HepG2 (cell line): ENCODE results near the gene BPIFB2. TPM values are rescaled to one million over a fixed set of nuclear protein-coding genes. Genes with fewer than 3 reads are reported as not detected.

Source experiments
- BRF2 ChIP-seq: sonication (generic); formaldehyde crosslinking; IDR thresholded peaks from 2 replicates; pipeline ENCODE4 v1.8.1; 2022; ENCODE audit warnings: mild to moderate bottlenecking, missing genetic modification reagents
- CAMTA2 ChIP-seq: sonication (generic); formaldehyde crosslinking; IDR thresholded peaks from 2 replicates; pipeline ENCODE4 v1.4.0; 2020; ENCODE audit warnings: mild to moderate bottlenecking, missing genetic modification reagents, borderline replicate concordance
- CBX5 ChIP-seq: sonication (generic); formaldehyde crosslinking; IDR thresholded peaks from 2 replicates; pipeline ENCODE4 v1.4.0; 2020; ENCODE audit warnings: missing genetic modification reagents, borderline replicate concordance
- CCAR2 ChIP-seq: fragments of 200-400 bp; formaldehyde crosslinking; optimal IDR thresholded peaks from 2 replicates; pipeline ENCODE3; 2018; ENCODE audit warnings: low read depth, mild to moderate bottlenecking, low read length, moderate library complexity
- DMAP1 ChIP-seq: IDR thresholded peaks from 2 replicates; pipeline ENCODE4 v1.6.1; 2016
- JUND ChIP-seq: sonication (generic); formaldehyde crosslinking; IDR thresholded peaks from 2 replicates; pipeline ENCODE4 v1.8.0; 2022; ENCODE audit warnings: mild to moderate bottlenecking, missing genetic modification reagents
- KMT2A ChIP-seq: sonication (generic); formaldehyde crosslinking; IDR thresholded peaks from 2 replicates; pipeline ENCODE4 v1.4.0; 2020; ENCODE audit warnings: missing genetic modification reagents
- LBX2 ChIP-seq: sonication (generic); formaldehyde crosslinking; IDR thresholded peaks from 2 replicates; pipeline ENCODE4 v1.5.0; 2020; ENCODE audit warnings: missing genetic modification reagents, mild to moderate bottlenecking, borderline replicate concordance
- MLX ChIP-seq: IDR thresholded peaks from 2 replicates; pipeline ENCODE4 v1.6.1; 2016
- PAX8 ChIP-seq: sonication (generic); formaldehyde crosslinking; IDR thresholded peaks from 2 replicates; pipeline ENCODE4 v1.8.0; 2022; ENCODE audit warnings: mild to moderate bottlenecking, missing genetic modification reagents, borderline replicate concordance
- SKI ChIP-seq: fragments of 450-650 bp; IDR thresholded peaks from one replicate; pipeline ENCODE4 v1.6.1; 2018; ENCODE audit warnings: mild to moderate bottlenecking; ENCODE audit not compliant: partially characterized antibody
- SSRP1 ChIP-seq: IDR thresholded peaks from 2 replicates; pipeline ENCODE4 v1.6.1; 2016; ENCODE audit warnings: control low read depth
- TBP ChIP-seq: sonication (generic); formaldehyde crosslinking; IDR thresholded peaks from 2 replicates; pipeline ENCODE4 v1.5.0; 2020; ENCODE audit warnings: missing genetic modification reagents
- YEATS2 ChIP-seq: sonication (generic); formaldehyde crosslinking; IDR thresholded peaks from 2 replicates; pipeline ENCODE4 v1.4.0; 2020; ENCODE audit warnings: missing genetic modification reagents, borderline replicate concordance
- ZFP1 ChIP-seq: IDR thresholded peaks from 2 replicates; pipeline ENCODE4 v1.6.1; 2016
- ZFP41 ChIP-seq: sonication (generic); formaldehyde crosslinking; IDR thresholded peaks from 2 replicates; pipeline ENCODE4 v1.4.0; 2020; ENCODE audit warnings: mild to moderate bottlenecking, missing genetic modification reagents, borderline replicate concordance
- ZKSCAN5 ChIP-seq: sonication (generic); formaldehyde crosslinking; IDR thresholded peaks from 2 replicates; pipeline ENCODE4 v1.5.1; 2020; ENCODE audit warnings: mild to moderate bottlenecking, missing genetic modification reagents
- ZMYM3 ChIP-seq: sonication (generic); formaldehyde crosslinking; IDR thresholded peaks from 2 replicates; pipeline ENCODE4 v1.5.1; 2020; ENCODE audit warnings: mild to moderate bottlenecking, missing genetic modification reagents
- ZNF234 ChIP-seq: sonication (generic); formaldehyde crosslinking; conservative IDR thresholded peaks from 2 replicates; pipeline ENCODE4 v1.5.1; 2020; ENCODE audit warnings: mild to moderate bottlenecking, missing genetic modification reagents
- ZNF430 ChIP-seq: sonication (generic); formaldehyde crosslinking; IDR thresholded peaks from 2 replicates; pipeline ENCODE4 v1.9.0; 2021; ENCODE audit warnings: mild to moderate bottlenecking, missing genetic modification reagents
- ZNF432 ChIP-seq: sonication (generic); formaldehyde crosslinking; IDR thresholded peaks from 2 replicates; pipeline ENCODE4 v1.5.0; 2020; ENCODE audit warnings: missing genetic modification reagents, mild to moderate bottlenecking, borderline replicate concordance
- ZNF674 ChIP-seq: sonication (generic); formaldehyde crosslinking; IDR thresholded peaks from 2 replicates; pipeline ENCODE4 v1.5.0; 2020; ENCODE audit warnings: low read depth, mild to moderate bottlenecking, missing genetic modification reagents
- ZNF788 ChIP-seq: sonication (generic); formaldehyde crosslinking; IDR thresholded peaks from 2 replicates; pipeline ENCODE4 v1.5.0; 2020; ENCODE audit warnings: mild to moderate bottlenecking, missing genetic modification reagents, borderline replicate concordance
- ZNF839 ChIP-seq: sonication (generic); formaldehyde crosslinking; IDR thresholded peaks from 2 replicates; pipeline ENCODE4 v1.4.0; 2020; ENCODE audit warnings: missing genetic modification reagents, mild to moderate bottlenecking, borderline replicate concordance
- polyA plus RNA-seq, 8 experiments: library from polyadenylated mRNA; depleted of rRNA in 3 of 8; stranded (reverse) in 7 of 8; unstranded in 1 of 8; fragments of >200 nt; fragmentation: Illumina TruSeq in 4 of 8; extraction: Trizol in 4 of 8; gene quantifications; 2 replicates each; pipeline versions ENCODE4 v1.2.1 to v1.2.3, GENCODE V29; 2011 to 2016; ENCODE audit warnings: low read depth in 4 of 8, missing spikeins in 1 of 8, mixed read lengths in 1 of 8; ENCODE audit not compliant: insufficient read depth in 1 of 8
- total RNA-seq, 5 experiments: library from RNA; depleted of rRNA; stranded (reverse); fragments of >200 nt; fragmentation: Illumina TruSeq; extraction: Trizol; gene quantifications; 2 replicates each; pipeline ENCODE4 v1.2.3, GENCODE V29; 2016; ENCODE audit warnings: low read depth in 1 of 5
- TF ChIP-seq, protein P1 (sequence below): sonication (generic); formaldehyde crosslinking; IDR thresholded peaks from 2 replicates; pipeline ENCODE4 v1.5.0; 2020; ENCODE audit warnings: missing genetic modification reagents
- TF ChIP-seq, protein P2 (sequence below): sonication (generic); formaldehyde crosslinking; IDR thresholded peaks from 2 replicates; pipeline ENCODE4 v1.8.0; 2022; ENCODE audit warnings: mild to moderate bottlenecking, missing genetic modification reagents, moderate library complexity

The BPIFB2 gene
- total and polyA plus RNA-seq, 2 of the 13 experiments (the other 11 are each of a cell fraction or from before 2014, with no cell fraction given), result 54.5 to 902 TPM

DNA sequence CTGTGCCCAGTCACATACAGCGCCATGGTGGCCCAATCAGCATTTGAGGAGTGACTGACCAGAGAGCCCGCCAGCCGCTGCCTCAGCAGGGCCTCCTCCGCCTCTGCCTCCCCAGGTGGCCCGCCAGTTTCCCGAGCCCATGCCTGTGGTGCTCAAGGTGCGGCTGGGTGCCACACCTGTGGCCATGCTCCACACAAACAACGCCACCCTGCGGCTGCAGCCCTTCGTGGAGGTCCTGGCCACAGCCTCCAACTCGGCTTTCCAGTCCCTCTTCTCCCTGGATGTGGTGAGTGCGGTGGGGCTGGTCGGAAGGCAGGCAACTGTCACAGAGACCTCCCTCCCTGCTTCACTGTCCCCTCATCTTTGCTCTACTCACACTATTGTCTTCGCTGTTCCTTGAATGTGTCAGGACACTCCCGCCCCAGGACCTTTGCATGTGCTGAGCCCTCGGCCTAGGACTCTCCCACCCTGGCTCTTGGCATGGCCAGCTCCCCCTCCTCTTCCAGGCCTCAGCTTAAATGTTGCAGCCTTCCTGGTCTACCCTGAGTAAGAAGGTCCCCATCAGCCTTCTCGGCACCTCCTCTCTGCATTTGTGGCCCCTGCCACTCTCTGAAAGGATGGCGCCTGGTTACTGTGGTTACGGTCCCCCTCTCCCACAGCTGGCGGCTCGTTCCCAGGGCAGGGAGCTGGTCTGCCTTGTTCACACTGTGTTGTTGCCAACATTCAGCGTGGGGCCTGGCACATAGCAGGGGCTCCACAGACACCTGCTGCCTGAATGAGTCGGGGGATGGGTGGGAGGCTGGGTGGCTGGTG, 12.2 kb downstream of the BPIFB2 start (continued):
- no peak for TF ChIP-seq KMT2A
- TF ChIP-seq ZNF234, result no peak
- no peak for TF ChIP-seq SSRP1
- TF ChIP-seq, protein P1, sequence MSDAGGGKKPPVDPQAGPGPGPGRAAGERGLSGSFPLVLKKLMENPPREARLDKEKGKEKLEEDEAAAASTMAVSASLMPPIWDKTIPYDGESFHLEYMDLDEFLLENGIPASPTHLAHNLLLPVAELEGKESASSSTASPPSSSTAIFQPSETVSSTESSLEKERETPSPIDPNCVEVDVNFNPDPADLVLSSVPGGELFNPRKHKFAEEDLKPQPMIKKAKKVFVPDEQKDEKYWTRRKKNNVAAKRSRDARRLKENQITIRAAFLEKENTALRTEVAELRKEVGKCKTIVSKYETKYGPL (CRISPR knock-in tag), result no peak
- no peak for TF ChIP-seq BRF2
- TF ChIP-seq LBX2 (CRISPR knock-in tag), result no peak
- TF ChIP-seq ZNF432 (CRISPR knock-in tag), result no peak
- TF ChIP-seq CAMTA2, result no peak
- TF ChIP-seq DMAP1, result no peak
- TF ChIP-seq ZNF674 (CRISPR knock-in tag), result no peak
- TF ChIP-seq MLX, result no peak
- TF ChIP-seq SKI, result no peak
- TF ChIP-seq CCAR2, result no peak
- TF ChIP-seq ZKSCAN5 (CRISPR knock-in tag), result no peak
- TF ChIP-seq ZFP1 (CRISPR knock-in tag), result no peak
- TF ChIP-seq CBX5, result no peak
- TF ChIP-seq ZNF839 (CRISPR knock-in tag), result peak; percentile 10; the same call in 1 of the 2 replicates
- TF ChIP-seq YEATS2, result no peak
- TF ChIP-seq ZNF788 (CRISPR knock-in tag), result no peak; the same call in 1 of the 2 replicates
- TF ChIP-seq ZMYM3 (CRISPR knock-in tag), result peak; percentile 55; the same call in 1 of the 2 replicates
- TF ChIP-seq ZFP41, result no peak
- TF ChIP-seq, protein P2, sequence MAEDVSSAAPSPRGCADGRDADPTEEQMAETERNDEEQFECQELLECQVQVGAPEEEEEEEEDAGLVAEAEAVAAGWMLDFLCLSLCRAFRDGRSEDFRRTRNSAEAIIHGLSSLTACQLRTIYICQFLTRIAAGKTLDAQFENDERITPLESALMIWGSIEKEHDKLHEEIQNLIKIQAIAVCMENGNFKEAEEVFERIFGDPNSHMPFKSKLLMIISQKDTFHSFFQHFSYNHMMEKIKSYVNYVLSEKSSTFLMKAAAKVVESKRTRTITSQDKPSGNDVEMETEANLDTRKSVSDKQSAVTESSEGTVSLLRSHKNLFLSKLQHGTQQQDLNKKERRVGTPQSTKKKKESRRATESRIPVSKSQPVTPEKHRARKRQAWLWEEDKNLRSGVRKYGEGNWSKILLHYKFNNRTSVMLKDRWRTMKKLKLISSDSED, result 0 out of 2 replicates have a peak, but pooled peaks have one; percentile 62
- no peak for TF ChIP-seq ZNF430
- no peak for TF ChIP-seq PAX8 (CRISPR knock-in tag)
- TF ChIP-seq JUND (CRISPR knock-in tag), result no peak
- TF ChIP-seq TBP, result no peak
